ENCODE results near the gene HHIPL1.

Gene HHIPL1

DNA sequence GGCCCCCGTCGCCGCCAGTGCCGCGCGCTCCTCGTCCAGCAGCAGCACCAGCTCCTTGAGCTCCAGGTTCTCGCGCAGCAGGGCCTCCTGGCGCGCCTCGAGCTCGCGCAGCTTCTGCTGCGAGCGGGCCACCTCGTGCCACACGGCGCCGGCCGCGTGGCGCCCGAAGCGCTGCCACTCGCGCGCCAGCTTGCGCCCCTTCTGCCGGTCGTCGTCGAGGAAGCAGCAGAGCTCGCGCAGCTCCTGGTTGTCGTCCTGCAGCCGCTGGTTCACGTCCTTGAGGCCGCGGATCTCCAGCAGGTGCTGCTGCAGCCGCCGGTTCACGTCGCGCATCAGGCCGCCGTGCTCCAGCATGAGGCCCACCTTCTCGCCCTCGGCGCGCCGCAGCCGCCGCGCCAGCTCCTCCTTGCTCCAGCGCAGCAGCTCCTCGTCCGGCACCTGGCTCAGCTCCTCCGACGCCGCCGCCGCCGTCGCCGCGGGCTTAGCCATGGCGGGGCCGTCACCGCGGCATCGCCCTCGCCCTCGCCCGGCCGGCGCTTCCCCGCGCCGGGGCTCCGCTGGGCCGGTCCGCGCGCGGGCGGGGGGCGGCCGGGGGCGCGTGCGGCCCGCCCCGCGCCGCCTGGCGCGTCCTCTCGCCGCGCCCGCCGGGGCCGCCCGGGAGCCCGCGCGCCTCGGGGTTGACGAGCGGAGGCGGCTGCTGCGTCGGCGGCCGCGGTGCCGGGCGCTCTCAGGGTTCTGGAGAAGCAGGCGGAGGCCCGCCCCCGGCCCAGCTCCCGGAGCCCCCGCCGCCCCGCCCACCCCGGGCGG lies 41.3 kb upstream of the HHIPL1 start, which contains the start of gene CCDC85C:
TSS of gene CCDC85C (minus strand) at position 737 of the 807 bp plus-strand sequence. CDS start at position 489, 248 bp downstream.
- Histone ChIP-seq H3K9me3 (ENCODE audit: low read length) (no peaks in the 10 kb centered on the region), H3K36me3 (ENCODE audit: insufficient read depth, low read length) (no peaks in the 10 kb centered on the region), H3K4me1 (ENCODE audit: insufficient read depth, low read length) (peaks cover 54% of the 10 kb centered on the region), H3K4me3 (ENCODE audit: low read length) (peak within 1 kb of the TSS; percentile 77), H3K27me3 (ENCODE audit: insufficient read depth, low read length) (no peaks in the 10 kb centered on the region), H2AFZ (ENCODE audit: low read depth, low read length) (no peak within 1 kb of the TSS)

GRCh38 chr14:99604278-99604765 lies 40.6 kb upstream of the HHIPL1 start:
- H3K36me3 ChIP-seq (ENCODE audit: insufficient read depth, low read length) = no peaks in the 10 kb centered on the region
- H3K4me3 ChIP-seq (ENCODE audit: low read length) = peak overlapping the region; percentile 77
- H2AFZ ChIP-seq (ENCODE audit: low read depth, low read length) = no peak overlapping the region
- H3K4me1 ChIP-seq (ENCODE audit: insufficient read depth, low read length) = peaks cover 47% of the 10 kb centered on the region
- H3K9me3 ChIP-seq (ENCODE audit: low read length) = no peaks in the 10 kb centered on the region
- H3K27me3 ChIP-seq (ENCODE audit: insufficient read depth, low read length) = no peaks in the 10 kb centered on the region

GRCh38 chr14:99604766-99605298 lies 40.1 kb upstream of the HHIPL1 start:
- Histone ChIP-seq H3K27me3 (ENCODE audit: insufficient read depth, low read length) (no peaks in the 10 kb centered on the region), H3K4me3 (ENCODE audit: low read length) (peak overlapping the region; percentile 77), H3K9me3 (ENCODE audit: low read length) (no peaks in the 10 kb centered on the region), H2AFZ (ENCODE audit: low read depth, low read length) (no peak overlapping the region), H3K36me3 (ENCODE audit: insufficient read depth, low read length) (no peaks in the 10 kb centered on the region), H3K4me1 (ENCODE audit: insufficient read depth, low read length) (peaks cover 42% of the 10 kb centered on the region)

DNA sequence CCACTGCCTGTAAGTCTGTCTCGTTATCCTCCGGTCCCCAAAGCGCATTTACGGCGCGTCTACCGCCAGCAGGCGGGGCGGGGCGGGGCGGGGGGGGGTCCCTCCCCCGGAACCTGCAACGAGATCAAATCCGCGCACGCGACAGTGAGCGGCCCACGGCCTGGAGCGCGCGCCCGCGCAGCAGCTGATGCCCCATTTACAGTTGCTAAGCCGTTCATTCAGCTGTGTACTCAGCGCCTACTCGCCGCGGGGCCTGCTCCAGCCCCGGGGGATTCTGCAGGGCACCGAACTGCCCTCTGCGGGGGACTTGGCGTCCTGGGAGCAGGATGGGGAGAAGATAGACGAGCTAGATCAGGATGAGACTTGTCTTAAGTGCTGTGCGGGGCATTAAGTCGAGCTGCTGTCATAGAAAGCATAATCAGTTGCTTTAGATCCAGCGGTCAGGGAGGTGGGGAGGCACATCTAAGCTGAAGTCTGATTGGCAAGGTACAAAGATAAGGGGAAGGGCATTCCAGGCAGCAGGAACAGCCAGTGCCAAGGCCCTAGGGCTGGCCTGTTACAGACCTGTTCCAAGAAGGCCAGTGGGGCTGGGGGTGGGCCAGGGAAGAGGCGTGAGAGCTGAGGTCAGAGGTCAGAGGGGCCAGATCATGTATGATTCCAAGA lies 39.5 kb upstream of the HHIPL1 start:
- peaks cover 36% of the 10 kb centered on the region for H3K4me1 ChIP-seq (ENCODE audit: insufficient read depth, low read length)
- no peak overlapping the region for H2AFZ ChIP-seq (ENCODE audit: low read depth, low read length)
- H3K27me3 ChIP-seq (ENCODE audit: insufficient read depth, low read length) = no peaks in the 10 kb centered on the region
- H3K4me3 ChIP-seq (ENCODE audit: low read length) = peak overlapping the region; percentile 77
- no peaks in the 10 kb centered on the region for H3K9me3 ChIP-seq (ENCODE audit: low read length)
- H3K36me3 ChIP-seq (ENCODE audit: insufficient read depth, low read length) = no peaks in the 10 kb centered on the region

DNA sequence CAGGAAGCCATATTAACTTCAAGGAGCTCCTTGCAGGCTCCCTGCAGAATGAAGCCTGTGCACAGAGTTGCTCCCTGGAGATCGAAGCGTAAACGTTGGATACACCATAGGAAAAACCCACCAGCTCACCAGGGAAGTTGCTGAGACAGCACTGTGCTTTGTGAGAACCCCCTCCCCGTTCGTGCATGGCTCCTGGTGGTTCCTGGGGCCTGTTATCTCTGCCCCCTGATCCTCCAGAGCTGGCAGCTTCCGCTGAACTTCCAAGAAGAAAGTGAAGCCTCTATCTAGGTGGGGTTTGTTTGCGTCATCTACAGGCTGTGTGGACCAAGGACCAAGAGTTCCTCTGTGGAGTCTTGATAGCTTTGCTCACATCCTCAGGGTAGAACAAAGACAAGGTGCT lies 38.6 kb upstream of the HHIPL1 start:
- Histone ChIP-seq H3K9me3 (ENCODE audit: low read length) (no peaks in the 10 kb centered on the region), H3K4me1 (ENCODE audit: insufficient read depth, low read length) (peaks cover 27% of the 10 kb centered on the region), H2AFZ (ENCODE audit: low read depth, low read length) (no peak overlapping the region), H3K4me3 (ENCODE audit: low read length) (no peak overlapping the region), H3K36me3 (ENCODE audit: insufficient read depth, low read length) (no peaks in the 10 kb centered on the region), H3K27me3 (ENCODE audit: insufficient read depth, low read length) (no peaks in the 10 kb centered on the region)

GRCh38 chr14:99608591-99608990 lies 36.3 kb upstream of the HHIPL1 start:
- Histone ChIP-seq H3K4me3 (ENCODE audit: low read length) (no peak overlapping the region), H3K36me3 (ENCODE audit: insufficient read depth, low read length) (no peaks in the 10 kb centered on the region), H3K27me3 (ENCODE audit: insufficient read depth, low read length) (no peaks in the 10 kb centered on the region), H3K4me1 (ENCODE audit: insufficient read depth, low read length) (peaks cover 22% of the 10 kb centered on the region), H3K9me3 (ENCODE audit: low read length) (no peaks in the 10 kb centered on the region), H2AFZ (ENCODE audit: low read depth, low read length) (no peak overlapping the region)

GRCh38 chr14:99609245-99610170 lies 35.4 kb upstream of the HHIPL1 start:
- H3K9me3 ChIP-seq (ENCODE audit: low read length) = no peaks in the 10 kb centered on the region
- no peak overlapping the region for H3K4me3 ChIP-seq (ENCODE audit: low read length)
- H3K4me1 ChIP-seq (ENCODE audit: insufficient read depth, low read length) = peaks cover 22% of the 10 kb centered on the region
- no peak overlapping the region for H2AFZ ChIP-seq (ENCODE audit: low read depth, low read length)
- no peaks in the 10 kb centered on the region for H3K36me3 ChIP-seq (ENCODE audit: insufficient read depth, low read length)
- no peaks in the 10 kb centered on the region for H3K27me3 ChIP-seq (ENCODE audit: insufficient read depth, low read length)

- Histone ChIP-seq H3K4me1 (ENCODE audit: insufficient read depth, low read length) (peaks cover 8% of the 10 kb centered on the region), H3K27me3 (ENCODE audit: insufficient read depth, low read length) (no peaks in the 10 kb centered on the region), H3K36me3 (ENCODE audit: insufficient read depth, low read length) (no peaks in the 10 kb centered on the region), H3K9me3 (ENCODE audit: low read length) (no peaks in the 10 kb centered on the region), H2AFZ (ENCODE audit: low read depth, low read length) (no peak overlapping the region), H3K4me3 (ENCODE audit: low read length) (no peak overlapping the region)
Measured at GRCh38 chr14:99611646-99612045, 33.3 kb upstream of the HHIPL1 start.

GRCh38 chr14:99612071-99612737 lies 32.7 kb upstream of the HHIPL1 start:
- Histone ChIP-seq H2AFZ (ENCODE audit: low read depth, low read length) (no peak overlapping the region), H3K9me3 (ENCODE audit: low read length) (no peaks in the 10 kb centered on the region), H3K4me3 (ENCODE audit: low read length) (no peak overlapping the region), H3K27me3 (ENCODE audit: insufficient read depth, low read length) (no peaks in the 10 kb centered on the region), H3K36me3 (ENCODE audit: insufficient read depth, low read length) (no peaks in the 10 kb centered on the region), H3K4me1 (ENCODE audit: insufficient read depth, low read length) (peaks cover 7% of the 10 kb centered on the region)

DNA sequence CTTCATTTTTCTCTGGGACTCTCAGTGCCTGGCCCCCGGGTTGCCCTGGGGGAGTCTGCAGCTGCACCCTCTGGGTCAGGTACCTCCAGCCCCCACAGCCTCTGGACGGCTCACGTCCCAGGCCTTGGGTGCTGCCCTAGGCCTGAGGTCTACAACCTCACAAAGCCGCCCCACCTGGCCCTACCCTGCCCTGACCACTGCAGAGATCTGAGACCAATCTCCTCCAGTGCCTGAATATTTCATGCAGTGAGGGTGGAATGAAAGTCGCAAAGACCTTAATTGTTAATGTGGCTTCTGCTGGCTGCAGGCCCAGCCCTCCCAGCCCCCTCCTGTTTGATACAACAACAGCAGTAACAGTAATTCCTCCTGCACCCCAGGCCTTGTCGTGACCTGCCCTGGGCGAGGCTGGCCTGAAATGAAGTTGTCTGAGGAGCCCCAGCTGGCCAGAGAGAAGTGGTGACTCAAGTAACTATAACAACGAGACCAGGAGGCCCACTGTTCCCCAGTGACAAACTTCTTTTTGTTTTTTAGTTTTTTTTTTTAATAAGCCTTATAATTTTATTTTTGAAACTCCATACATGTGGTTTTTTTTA lies 32.1 kb upstream of the HHIPL1 start:
- Histone ChIP-seq H3K4me1 (ENCODE audit: insufficient read depth, low read length) (peaks cover 7% of the 10 kb centered on the region), H3K27me3 (ENCODE audit: insufficient read depth, low read length) (no peaks in the 10 kb centered on the region), H3K9me3 (ENCODE audit: low read length) (no peaks in the 10 kb centered on the region), H2AFZ (ENCODE audit: low read depth, low read length) (no peak overlapping the region), H3K4me3 (ENCODE audit: low read length) (no peak overlapping the region), H3K36me3 (ENCODE audit: insufficient read depth, low read length) (no peaks in the 10 kb centered on the region)

- H3K9me3 ChIP-seq (ENCODE audit: low read length) = no peaks in the 10 kb centered on the region
- H2AFZ ChIP-seq (ENCODE audit: low read depth, low read length) = no peak overlapping the region
- peaks cover 20% of the 10 kb centered on the region for H3K4me1 ChIP-seq (ENCODE audit: insufficient read depth, low read length)
- no peaks in the 10 kb centered on the region for H3K36me3 ChIP-seq (ENCODE audit: insufficient read depth, low read length)
- no peak overlapping the region for H3K4me3 ChIP-seq (ENCODE audit: low read length)
- no peaks in the 10 kb centered on the region for H3K27me3 ChIP-seq (ENCODE audit: insufficient read depth, low read length)
Measured at GRCh38 chr14:99615497-99616157, 29.3 kb upstream of the HHIPL1 start.

All from neuron (in vitro differentiated cells).